GF-D8 (cell line): ENCODE measurements around the gene PHLDB2.

Experiments used
- DNase-seq: peaks from one replicate; lab custom pipeline; 2025; lab: John Stamatoyannopoulos, UW

The PHLDB2 gene

DNA sequence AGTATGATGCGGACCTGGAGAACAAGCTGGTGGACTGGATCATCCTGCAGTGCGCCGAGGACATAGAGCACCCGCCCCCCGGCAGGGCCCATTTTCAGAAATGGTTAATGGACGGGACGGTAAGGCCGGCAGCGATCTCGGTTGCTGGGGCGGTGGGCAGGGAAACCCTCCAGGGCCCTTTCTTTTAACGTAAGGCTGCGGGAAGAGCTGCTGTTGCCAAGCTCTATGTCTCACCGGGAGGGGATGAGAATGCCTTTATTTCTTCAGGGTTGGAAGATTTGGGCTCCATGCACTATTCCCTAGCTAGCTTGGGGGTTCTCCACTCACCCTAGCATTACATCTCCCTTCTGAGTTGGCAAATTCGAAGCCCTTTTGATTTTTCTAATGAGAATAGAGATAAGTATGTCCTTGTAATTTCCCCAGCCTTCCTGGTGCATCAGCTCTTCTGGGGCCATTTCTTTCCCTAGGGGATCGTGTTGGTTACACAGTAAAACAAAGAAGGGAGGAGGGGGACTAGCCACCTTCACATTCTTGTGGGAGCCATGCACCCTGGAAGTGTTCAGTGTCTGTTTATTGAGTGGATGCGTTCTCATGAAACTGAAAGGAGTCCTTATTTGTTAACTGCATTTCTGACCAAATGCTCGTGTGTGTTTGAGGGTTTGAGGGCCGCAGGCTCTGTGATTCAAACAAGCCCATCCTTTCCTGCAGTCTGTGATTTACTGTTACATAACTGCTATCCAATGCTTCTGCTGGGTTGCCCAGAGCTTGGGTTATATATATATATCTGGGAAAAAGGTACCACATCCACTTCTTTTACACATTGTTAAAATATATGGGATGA lies 140.6 kb downstream of the PHLDB2 start:
- DNase-seq: no peak

DNA sequence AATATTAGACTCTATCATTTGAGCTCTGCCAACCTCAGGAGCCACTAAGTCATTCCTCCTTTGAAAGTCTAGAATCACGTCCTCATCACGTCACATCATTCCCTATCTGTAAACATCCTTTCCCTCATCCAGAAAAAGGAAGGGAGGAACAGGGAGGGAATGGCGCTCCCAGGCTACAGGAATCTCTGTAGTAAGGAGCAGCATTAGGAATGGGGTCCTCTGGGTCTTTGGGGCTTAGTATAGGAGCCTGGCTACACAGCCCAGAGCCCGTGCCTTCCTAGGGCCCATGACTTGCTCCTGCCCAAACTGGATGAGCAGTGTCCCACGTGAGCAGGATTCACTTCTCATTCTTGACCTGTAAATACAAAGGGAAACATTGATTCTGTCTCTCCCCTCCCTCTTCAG lies 141.3 kb downstream of the PHLDB2 start:
- no peak for DNase-seq

DNA sequence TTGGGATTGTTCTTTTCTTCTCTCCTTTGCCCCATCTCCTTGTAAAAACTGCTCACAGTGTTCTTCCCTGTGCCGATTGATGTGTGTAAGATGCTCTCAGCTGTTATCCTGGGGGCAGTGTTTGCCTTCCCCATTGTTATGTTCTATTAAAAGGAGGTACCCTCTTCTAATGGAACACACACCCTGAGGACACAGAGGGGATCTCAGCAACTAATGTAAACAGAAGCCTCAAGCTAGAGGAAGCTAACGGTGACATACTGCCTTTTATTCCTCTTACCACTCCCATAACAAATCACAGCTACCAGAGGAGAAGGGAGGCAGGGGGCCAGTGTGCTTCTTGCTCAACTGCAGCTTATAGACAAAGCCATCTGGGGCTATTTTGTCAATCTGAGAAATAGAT lies 141.9 kb downstream of the PHLDB2 start:
- no peak for DNase-seq

DNA sequence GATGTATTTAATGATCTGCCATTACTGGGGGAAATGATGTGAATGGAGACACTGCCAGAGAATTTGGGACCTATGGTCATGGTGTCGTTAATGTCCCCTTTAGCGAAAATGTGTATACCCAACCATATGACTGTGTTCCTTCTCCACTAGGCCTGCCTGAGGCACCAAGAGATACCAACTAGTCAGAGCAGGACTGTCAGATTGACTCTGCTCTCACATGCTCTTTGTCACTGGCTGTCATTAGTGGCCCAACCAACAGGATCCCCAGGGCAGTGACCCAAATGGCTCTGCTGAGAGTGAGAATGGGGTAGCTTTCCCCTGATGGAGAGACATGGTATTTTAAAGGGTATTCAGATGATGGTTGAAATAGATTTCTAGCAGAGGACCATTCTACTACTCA lies 142.5 kb downstream of the PHLDB2 start:
- DNase-seq: no peak

DNA sequence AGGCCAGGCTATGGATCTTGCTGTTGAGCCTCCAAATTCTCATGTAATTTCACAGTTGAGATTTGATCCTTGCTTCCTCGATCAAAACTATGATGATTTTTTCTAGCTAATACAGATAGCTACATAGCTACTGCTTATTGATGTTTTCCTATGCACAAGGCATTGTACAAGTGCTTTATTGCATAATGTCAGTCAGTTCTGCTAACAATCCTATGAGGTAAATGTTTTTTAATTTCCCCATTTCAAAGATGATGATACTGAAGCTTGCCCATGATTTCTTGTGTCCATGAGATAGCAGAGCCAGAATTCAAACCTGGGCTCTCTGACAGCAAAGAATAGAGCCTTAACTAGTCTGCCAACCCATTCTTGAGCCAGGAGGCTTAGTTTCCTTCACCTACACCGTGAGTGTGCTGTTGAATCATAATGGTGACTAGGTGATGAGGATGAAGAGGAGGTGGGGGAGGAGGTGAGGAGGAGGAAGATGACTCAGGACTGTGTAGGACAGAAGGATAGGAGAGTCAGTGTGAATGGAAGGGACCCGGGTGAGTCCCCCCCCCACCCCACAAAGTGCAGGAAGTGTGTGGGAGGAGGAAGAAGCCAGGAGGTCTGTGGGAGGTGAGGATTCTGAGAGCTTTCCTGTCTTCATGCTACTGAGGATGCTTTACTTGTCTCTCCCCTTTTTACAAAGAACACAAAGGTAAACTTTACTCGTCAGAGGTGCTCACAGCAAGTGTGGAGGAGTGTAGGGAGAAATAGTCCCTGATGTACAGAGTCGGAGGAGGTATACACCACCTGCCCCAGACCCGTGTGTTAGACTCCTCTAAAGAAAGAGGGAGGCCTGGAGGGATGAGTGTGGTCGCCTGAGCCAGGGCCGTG lies 143.3 kb downstream of the PHLDB2 start:
- DNase-seq: no peak

DNA sequence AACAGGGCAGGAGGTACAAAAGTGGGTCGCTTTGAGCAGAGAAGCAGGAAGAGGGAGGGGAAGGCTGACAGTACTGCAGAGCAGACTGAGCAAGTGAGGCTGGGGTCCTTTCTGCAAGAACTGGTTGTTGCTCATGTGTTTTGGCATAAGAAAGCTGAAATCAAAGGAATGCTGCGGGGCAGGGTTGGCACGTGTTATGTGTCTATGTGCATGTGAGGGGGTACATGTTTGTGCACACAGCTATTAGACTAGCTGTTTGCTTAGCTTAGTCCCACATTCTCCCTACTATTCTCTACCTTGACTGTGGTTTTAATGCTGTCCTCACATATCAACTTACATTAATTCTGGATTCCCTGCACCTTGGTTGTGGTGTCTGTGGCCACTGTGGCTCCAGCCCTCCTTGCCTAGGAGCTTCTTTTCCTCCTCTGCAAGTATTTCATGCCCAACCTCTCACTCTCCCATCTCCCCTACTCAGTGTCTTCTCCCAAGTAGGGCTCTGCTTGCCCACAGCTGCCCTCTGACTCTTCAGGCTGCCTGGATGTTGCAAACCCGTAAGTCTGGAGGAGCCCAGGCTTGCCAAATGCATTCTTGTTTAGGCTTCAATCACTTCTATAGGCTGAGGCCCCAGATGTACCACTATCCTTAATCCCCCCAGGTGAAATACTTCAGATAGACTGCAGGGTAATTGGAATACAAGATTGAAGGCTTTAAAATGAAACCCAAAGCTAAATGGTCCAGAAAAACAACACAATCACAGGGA lies 144.4 kb downstream of the PHLDB2 start:
- no peak for DNase-seq

DNA sequence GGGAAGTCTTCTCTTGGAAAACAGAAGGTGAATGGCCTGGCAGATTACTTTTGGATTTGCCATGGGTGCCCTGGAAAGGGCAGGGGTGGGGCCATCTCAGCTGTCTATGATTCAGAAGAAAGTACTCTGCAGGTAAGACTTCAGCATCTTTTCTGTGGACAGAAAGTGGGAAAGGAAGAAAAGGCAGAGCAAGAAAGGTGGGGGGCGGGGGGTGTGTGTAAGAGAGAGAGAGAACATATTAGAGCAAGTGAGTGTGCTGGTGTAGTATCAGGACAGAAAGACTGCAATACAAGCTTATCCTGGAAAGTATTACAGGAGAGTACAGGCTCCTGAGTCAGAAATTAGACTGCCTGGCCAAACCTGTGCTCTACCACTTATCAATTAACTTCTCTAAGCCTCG lies 145.1 kb downstream of the PHLDB2 start:
- DNase-seq: no peak

DNA sequence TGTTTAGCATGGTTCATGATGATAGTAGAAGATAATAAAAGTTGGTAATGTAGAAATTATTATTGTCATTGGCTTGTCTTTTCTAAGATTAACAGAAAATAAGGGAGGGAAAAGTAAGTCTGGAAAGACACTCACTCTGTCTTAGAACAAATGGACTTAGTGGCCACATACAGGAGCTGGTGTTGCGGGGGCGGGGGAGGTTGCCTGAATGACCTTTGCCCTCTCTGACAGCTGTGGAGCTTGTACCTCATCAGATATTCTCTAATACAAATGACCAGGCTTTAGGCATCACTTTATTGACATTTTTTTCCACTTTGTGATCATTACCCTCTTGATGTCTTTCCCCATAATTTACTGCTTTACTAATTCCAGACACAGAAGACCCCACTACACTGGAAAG lies 145.6 kb downstream of the PHLDB2 start:
- DNase-seq: no peak

DNA sequence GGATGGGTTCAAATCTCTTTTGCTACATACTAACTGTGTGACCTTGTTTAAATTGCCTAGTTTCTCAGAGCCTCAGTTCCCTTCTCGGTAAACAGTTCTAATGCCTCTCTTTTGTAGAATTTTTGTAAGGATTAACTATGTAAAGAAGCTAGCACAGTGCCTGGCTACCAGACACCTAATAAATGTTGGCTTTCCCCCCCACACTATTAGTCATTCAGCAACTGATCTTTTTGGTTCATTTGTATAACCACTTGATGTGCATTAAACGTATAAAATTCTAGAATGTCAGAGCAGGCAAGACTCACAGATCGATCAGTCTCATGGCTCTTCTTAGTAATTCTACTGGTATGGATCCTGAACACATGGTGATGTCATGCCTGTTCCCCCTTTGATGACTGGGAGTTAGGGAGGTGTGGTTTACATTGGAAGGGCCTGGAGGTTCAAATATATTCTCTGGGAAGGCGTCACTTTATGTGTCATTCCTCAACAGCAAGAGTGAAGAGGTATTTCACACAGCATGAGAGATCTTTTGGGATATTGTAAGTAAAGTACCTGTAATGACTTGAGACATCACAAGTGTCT lies 146.1 kb downstream of the PHLDB2 start:
- DNase-seq: no peak

DNA sequence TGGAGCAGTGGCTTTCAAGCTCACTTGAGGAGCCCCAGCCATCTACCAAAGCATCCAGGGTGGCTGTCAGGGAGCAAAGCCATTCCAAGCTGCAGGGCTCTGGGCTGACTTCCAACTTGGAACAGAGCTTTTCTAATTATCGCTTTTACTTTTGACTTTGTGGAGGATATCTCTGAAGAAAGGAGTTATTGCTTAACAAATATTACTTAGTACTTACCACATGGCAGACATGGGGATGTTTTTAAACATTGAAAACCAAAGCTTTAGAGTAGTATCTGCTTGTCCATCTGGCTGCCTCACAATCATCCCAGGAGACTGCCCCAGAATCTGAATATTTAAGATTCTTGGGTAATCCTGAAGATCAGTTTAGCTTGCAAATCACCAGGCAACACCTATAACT lies 148.6 kb downstream of the PHLDB2 start:
- DNase-seq: no peak

DNA sequence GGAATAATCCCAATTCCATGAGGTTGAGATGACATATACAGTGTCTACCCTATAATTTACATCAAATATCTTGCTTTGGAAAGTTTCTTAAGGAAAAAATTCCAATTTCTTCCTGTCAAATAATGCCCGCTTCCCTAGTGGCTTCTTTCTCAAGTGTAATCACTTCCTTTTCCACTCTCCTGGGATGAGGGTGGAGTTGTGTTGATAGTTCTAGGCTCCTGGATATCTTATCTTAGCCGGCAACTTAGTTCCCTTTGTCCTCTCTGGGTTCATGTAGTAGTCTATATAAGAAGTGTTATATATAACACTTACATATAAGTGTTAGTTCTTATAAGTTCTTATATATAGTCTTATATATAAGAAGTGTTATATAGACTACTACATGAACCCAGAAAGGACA lies 150.6 kb downstream of the PHLDB2 start:
- no peak for DNase-seq

DNA sequence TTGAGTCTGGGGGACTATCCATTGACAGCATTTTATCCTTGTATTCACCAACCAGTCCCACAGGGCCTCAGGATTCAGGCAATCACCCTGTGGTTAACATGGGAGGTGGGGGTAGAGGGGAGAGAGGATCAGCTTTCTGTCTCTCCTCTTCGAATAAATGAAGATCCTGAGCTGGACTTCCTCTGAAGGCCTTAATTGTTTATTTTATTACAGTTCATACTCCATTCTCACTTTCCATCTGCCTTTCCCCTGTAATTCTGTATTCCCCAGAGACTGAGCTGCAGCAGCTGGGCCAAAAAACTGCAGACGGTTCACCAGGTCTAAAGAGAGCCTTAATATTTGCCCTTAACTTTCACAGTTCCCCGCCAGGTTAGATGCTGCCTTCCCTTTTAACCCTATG lies 151.6 kb downstream of the PHLDB2 start:
- no peak for DNase-seq

DNA sequence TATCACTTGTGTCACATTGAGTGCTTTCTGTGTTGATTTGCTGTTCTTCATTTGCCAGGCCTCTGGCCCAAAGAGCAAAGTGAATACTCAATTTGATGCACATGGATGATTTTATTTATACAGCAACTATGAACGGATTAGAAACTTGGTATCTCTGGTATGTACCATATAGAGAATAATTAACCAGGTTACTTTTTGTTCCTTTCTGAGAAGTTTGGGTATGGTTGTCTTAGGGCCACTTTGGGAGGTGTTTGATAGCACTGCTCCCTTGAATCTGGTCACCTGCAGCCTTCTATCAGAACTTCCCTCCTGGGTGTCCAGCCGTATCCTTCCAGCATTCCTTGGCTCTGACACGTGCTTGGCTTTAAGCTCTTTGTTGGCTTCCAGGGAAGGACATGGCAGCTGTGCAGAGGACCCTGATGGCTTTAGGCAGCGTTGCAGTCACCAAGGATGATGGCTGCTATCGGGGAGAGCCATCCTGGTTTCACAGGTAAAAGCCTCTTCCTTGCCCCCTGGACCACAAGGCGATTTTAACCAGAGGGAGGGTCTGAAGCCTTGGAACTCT lies 152.4 kb downstream of the PHLDB2 start:
- no peak for DNase-seq

DNA sequence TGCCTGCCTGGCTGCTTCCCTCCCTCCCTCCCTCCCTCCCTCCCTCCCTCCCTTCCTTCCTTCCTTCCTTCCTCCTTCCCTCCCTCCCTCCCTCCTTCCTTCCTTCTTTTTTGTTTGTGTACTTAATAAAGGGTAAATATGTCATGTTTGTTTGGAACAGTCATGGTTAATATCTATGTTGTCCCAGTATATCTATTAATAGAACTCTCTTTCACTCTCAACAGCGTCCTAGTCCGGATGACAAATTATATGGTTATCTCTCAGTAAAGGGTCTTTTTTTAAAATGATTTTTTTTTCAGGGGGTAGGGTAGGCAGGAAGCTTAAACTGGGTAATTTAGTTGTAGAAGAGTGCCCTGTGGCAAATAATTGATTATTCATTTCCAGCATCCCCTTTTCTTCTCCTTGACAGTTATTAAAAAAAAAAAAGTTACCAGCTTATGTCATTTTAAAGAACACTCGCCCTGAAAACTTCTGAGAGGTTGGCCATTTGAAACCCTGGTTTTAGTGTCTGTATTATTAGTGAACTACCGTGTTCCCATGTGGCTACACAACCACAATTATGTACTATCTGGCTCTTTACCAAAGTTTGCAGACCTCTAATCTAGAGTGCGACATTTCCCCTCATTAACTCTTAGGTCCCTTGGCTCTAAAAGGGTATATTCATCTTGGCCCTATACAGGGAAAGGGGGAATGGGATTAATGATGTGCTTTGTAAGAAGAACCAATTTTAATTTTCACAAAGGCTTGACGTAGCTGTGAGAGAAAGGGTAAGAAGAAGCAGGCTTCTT lies 153.3 kb downstream of the PHLDB2 start:
- DNase-seq: no peak

DNA sequence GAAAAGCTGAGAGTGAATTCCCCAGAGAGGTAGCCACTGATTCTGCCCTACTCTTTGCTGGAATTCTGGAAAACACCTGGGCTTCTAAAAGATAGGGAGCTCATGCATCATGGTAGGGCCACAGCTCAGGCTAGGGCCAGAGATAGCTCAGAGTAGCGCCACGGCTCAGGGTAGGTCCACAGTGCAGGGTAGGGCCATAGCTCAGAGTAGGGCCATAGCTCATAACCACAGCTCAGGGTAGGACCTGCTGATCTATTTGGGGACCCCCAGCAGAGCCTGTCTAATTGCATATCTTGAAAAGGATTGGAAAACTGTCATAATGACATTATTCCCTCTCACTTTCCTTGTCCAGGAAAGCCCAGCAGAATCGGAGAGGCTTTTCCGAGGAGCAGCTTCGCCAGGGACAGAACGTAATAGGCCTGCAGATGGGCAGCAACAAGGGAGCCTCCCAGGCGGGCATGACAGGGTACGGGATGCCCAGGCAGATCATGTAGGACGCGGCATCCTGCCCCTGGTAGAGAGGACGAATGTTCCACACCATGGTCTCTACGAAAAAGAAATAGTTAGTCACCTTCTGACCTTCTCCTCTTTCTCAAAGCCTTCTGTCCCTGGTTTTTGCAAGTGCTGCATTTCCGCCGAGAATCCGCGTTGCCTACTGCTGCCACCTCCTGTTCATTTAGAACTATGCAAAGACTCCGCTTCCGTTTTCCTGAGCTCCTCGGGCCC lies 154.2 kb downstream of the PHLDB2 start:
- DNase-seq: no peak

DNA sequence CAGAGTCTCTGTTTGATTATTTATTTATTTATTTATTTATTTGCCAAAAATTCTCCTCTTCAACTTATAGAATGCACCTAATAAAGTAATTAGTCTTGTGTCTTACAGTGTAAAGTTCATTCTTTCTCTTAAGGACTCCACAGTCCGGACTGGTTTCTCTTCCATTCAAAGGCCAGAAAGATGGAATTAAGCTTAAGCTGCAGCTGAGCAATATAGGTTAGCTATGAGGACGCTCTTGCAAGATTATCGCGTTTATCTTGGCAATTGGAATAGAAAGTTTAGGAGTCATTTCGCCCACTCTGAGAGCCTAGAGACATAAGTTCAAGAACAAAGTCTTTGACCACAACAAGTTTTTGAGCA lies 154.7 kb downstream of the PHLDB2 start:
- no peak for DNase-seq

DNA sequence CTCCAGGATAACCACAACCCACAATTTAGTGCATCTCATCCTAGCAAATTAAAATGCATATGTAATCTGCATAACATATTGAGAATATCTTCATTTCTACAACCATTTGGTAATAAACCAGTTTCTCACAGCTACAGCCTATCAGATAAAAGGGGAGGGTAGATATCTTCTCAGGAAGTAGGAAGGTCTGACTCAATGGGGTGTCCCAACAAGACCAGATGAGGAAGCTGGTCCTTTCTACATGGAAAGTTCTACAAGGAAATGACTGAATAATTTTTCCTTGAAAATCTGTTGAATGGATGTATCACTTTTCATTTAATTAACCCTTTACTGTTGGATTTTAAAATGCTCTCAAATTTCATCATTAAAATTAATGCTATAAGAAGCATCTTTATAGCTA lies 158.0 kb downstream of the PHLDB2 start:
- no peak for DNase-seq

DNA sequence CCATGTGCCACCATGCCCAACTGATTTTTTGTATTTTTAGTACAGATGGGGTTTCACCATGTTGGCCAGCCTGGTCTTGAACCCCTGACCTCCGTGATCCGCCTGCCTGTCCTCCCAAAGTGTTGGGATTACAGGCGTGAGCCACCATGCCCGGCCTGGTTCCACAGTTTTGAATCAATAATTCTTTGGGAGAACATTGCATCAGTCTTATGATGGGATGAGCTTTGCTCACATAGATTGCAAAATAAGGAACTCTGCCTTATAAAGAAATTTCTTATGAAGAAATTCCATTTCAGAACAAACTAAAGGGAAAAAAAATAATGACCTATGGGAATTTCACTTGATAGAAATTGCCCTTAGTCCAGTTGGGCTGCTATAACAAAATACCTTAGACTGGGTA lies 159.6 kb downstream of the PHLDB2 start:
- no peak for DNase-seq

DNA sequence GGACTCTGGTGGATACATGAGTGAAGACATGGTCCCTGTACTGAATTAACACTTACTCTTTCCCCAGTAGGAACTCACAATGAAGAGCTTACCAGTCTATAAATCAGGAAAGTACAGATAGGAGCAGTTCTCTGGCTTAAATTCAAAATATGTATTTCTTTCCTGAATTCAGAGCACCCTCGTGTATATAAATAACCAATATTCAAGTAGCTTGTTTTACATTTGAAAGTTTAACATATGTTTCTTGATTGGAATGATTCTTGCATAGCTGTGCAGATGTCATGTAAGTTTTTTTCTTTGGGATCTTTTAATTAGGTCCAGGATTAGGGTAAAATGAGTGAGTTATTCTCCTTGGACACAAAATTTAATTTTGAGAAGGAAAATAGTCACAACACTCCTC lies 160.7 kb downstream of the PHLDB2 start:
- no peak for DNase-seq

DNA sequence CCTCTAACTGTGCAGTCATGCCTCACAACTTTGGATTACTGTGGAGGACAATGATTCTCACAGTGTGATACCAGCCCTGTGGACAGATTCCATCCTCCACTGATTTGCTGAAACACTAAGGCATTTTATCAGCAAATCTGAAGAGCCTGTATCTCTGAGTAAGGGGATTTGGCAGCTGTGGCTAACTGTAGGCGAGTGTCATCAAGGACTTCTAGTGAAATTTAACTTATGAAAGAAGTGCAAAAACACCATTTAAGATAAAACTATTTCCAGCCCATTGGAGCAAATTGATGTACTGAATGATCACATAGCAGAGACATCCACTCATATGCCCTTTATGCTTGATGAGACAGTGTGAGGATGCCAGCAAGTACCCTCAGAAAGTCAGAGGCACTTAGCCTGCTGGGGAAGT lies 161.6 kb downstream of the PHLDB2 start:
- no peak for DNase-seq
